ENCODE measurements around the gene SNTG2.

The SNTG2 gene

GRCh38 chr2:1137913-1138391, 187.3 kb downstream of the SNTG2 start:
- no peak for DNase-seq (ENCODE audit: low read depth in 1 of 2, low spot score in 1 of 2)

- no peak for DNase-seq (ENCODE audit: low read depth in 1 of 2, low spot score in 1 of 2)
Measured at GRCh38 chr2:1140389-1141003, 189.8 kb downstream of the SNTG2 start.

DNA sequence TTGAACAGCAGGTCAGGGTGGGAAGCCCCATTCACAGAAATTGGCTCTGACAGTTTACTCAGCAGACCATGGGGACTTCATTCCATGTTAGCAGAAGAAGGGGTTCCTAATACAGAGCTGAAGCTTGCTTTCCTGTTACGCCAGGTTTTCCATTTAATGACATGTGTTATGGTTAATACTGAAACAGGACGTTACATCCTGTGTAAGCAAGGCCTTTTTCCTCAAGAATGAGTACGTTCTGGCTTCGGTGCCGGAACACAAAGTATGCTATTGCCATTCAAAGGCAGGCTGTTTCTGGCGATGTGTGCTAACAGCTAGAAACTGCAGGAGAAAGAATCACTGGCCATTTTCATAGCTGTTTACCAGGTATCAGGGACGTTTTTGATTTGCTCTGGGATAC, 190.4 kb downstream of the SNTG2 start:
- no peak for DNase-seq (ENCODE audit: low read depth in 1 of 2, low spot score in 1 of 2)

DNA sequence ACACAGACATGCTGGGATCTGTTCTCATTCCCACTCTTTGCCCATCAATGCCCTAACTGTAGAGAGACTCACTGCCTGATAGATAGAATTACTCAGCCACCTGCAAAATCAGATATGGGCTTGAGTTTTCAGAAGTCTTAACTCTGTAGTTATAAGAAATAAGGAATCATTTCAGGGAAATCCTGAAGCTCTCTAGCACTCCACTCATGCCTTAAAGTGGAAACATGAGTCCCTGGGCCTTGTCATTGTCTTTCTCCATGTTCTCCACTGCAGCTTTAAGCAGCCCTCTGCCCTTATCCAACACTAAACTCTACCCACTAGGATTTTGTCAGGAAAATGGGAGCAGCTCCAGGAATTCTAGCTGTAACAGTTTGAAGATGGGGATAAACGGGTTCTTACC, 192.5 kb downstream of the SNTG2 start:
- DNase-seq (ENCODE audit: low read depth in 1 of 2, low spot score in 1 of 2), result no peak

GRCh38 chr2:1147873-1148612, 197.4 kb downstream of the SNTG2 start:
- no peak for DNase-seq (ENCODE audit: low read depth in 1 of 2, low spot score in 1 of 2)

GRCh38 chr2:1150724-1151511, 200.3 kb downstream of the SNTG2 start:
- DNase-seq (ENCODE audit: low read depth in 1 of 2, low spot score in 1 of 2), result no peak

GRCh38 chr2:1152375-1152774, 201.7 kb downstream of the SNTG2 start:
- no peak for DNase-seq (ENCODE audit: low read depth in 1 of 2, low spot score in 1 of 2)

- no peak for DNase-seq (ENCODE audit: low read depth in 1 of 2, low spot score in 1 of 2)
Measured at GRCh38 chr2:1153920-1154319, 203.3 kb downstream of the SNTG2 start.

GRCh38 chr2:1154710-1155594, 204.3 kb downstream of the SNTG2 start:
- no peak for DNase-seq (ENCODE audit: low read depth in 1 of 2, low spot score in 1 of 2)

GRCh38 chr2:1156059-1156458, 205.4 kb downstream of the SNTG2 start:
- DNase-seq (ENCODE audit: low read depth in 1 of 2, low spot score in 1 of 2), result no peak

GRCh38 chr2:1156531-1156930, 205.9 kb downstream of the SNTG2 start:
- DNase-seq (ENCODE audit: low read depth in 1 of 2, low spot score in 1 of 2), result no peak

GRCh38 chr2:1157107-1157506, 206.5 kb downstream of the SNTG2 start:
- DNase-seq (ENCODE audit: low read depth in 1 of 2, low spot score in 1 of 2), result no peak

DNA sequence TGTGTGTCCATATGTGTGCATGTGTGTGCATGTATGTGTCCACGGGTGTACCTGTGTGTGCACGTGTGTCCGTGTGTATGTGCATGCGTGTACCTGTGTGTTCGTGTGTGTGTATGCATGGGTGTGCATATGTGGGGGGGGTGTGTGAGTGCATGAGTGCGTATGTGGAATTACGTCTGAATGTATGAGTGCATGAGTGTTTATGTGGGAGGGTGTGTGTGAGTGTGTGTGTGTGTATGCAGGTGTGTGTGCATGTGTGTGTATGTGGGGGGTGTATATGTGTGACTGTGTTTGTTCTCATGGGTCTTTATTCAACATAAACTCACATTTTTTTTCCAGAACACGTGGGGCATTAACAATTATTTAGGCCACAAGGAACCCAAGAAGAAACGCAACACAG, 208.4 kb downstream of the SNTG2 start:
- no peak for DNase-seq (ENCODE audit: low read depth in 1 of 2, low spot score in 1 of 2)

DNA sequence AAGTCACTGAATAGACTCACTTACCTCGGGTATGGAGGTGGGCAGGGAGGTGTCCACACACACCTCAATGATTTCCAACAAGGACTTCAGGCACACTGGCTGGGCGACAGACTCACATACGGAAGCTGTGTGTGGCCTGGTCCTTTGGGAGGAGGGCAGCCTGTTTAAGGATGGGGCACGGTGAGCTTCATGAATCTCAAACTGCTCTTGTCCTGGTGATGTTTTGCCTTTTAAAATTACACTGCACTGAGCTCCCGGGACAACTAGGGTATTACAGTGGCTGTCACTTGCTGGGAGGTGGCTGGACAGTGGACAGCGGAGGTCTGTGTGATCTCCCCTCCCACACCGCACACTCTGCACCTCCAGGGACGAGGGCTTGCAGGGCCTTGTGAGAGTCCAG, 211.6 kb downstream of the SNTG2 start:
- no peak for DNase-seq (ENCODE audit: low read depth in 1 of 2, low spot score in 1 of 2)

DNA sequence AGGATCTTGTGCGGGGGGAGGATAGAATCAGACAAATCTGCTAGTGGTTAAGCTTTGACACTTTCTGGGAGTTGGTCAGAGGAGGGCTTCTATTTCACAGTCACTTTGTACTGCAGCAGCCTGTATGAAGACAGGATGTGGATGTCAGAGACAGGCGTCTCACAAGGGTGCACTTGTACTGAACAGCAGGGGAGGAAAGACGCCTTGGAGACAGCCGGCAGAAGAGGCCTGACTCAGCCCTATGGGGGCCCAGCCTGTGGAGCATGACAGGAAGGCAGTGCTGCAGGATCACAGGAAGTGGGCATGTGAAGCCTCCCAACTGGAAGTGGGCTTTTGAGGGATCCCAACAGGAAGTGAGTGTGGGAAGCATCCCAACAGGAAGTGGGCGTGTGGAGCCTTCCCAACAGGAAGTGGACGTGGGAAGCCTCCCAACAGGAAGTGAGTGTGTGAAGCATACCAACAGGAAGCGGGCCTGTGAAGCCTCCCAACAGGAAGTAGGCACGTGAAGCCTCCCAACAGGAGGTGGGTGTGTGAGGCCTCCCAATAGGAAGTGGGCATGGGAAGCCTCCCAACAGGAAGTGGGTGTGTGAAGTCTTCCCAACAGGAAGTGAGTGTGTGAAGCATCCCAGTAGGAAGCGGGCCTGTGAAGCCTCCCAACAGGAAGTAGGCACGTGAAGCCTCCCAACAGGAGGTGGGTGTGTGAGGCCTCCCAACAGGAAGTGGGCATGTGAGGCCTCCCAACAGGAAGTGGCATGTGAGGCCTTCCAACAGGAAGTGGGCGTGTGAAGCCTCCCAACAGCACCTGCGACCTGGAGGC, 212.3 kb downstream of the SNTG2 start:
- DNase-seq (ENCODE audit: low read depth in 1 of 2, low spot score in 1 of 2), result no peak

GRCh38 chr2:1166976-1167375, 216.3 kb downstream of the SNTG2 start:
- no peak for DNase-seq (ENCODE audit: low read depth in 1 of 2, low spot score in 1 of 2)

GRCh38 chr2:1168846-1169245, 218.2 kb downstream of the SNTG2 start:
- DNase-seq (ENCODE audit: low read depth in 1 of 2, low spot score in 1 of 2), result no peak

DNA sequence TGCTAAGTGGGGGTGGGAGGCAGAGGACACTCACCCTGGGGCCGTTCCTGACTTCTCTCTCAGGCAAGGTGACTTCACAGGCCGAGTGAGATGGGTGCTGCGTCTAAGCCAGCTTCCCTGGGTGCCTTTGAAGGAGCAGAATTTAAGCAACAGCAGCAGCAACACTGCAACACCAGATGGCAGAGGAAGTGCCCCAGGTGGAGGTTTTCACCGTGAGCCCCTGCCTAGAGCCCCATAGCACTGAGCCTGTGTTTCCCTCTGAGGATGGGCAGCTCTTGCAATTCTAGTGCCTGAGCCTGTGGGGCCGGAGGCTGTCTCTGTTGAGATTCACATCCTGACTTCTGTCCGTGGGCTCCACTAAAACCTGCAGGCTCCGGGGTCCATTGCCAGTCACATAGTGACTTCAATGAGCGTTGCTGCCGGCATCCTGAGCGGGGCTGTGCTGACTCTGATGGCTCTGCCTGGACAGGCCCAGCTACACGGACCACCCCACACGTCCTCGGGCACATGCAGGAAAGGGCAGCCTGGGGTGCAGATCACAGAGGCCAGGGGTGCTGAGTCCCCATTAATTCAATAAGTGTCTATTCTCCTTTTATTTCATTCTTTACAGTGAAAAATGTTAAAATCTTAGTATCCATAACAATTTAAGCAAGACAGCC, 218.8 kb downstream of the SNTG2 start:
- no peak for DNase-seq (ENCODE audit: low read depth in 1 of 2, low spot score in 1 of 2)

DNA sequence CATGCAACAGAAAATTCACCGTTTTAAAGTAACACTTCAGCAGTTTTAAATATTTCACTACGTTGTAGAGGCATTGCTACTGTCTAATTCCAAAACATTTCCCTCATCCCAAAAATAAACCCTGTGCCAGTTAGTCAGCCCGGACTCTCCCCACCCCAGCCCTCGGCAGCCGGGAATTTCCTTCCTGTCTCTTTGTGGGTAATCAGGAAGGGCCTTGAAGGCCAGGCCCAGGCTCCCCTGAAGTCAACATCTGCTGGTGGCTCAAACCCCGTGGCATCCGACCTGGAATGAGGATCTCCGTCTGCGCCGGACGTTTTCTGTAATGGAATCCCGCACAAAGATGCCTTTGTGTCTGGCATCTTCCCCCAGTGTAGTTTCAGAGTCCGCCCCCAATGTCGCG, 219.6 kb downstream of the SNTG2 start:
- no peak for DNase-seq (ENCODE audit: low read depth in 1 of 2, low spot score in 1 of 2)

- no peak for DNase-seq (ENCODE audit: low read depth in 1 of 2, low spot score in 1 of 2)
Measured at GRCh38 chr2:1170711-1171110, 220.1 kb downstream of the SNTG2 start.
